HG03196 (cell line): Measurements from ENCODE around the gene ZSCAN20.
"Not testable (repeated sequence)": the region's sequence is repeated elsewhere in the genome, so short reads cannot be mapped to it uniquely, and the experiment has no call there.

Experiments
- ATAC-seq: cut with Tn5 transposase; IDR thresholded peaks from one replicate; pipeline ENCODE4 v1.9.1; 2021; ENCODE audit not compliant: unreplicated experiment

ZSCAN20 gene

DNA sequence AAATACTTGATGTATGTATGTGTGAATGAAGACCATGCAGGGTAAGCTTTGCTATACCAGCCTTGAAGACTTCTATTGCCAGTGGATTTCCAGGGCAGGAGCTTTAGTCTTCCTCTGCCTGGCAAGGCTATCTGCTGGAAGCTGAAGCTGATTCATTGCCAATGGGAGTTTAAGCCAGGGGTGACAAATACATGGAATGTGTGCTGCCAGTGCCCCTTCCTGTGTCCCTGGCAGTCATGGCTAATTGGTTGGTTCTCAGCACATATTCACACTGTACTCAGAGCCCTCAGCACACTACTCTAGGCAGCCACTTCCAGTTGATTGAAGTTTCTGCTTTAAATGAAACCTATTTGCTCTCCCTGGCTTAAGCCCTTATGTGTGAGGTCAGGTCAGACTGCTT, 1.5 kb downstream of the ZSCAN20 start:
- ATAC-seq = no peak

DNA sequence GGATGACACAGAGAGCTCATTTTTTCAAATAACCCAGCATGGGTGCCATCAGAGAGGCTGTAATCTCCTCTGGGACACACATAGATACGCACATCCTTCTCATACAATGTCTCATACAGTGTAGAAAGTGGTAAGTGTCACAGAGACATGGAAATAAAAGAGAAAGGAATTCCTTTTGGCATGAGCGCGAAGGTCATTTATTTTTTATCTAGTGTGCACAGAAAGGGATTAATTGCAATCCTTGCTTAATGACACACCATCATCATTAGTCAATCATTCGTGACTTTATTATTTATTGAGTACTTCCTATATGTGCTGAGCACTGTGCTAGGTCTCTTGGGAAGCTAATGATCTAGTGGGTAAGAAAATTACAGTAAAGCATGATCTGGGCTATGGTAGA, 5.0 kb downstream of the ZSCAN20 start:
- no peak for ATAC-seq

DNA sequence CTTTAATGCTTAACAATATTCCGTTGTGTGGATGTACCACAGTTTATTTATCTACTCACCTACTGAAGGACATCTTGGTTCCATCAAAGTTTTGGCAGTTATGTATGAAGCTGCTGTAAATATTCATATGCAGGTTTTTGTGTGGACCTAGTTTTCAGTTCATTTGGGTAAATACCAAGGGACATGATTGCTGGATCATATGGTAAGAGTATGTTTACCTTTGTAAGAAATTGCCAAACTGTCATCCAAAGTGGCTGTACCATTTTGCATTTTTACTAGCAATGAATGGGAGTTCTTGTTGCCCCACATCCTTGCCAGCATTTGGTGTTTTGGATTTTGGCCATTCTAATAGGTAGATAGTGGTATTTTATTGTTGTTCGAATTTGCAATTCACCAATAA, 10.0 kb downstream of the ZSCAN20 start:
- no peak for ATAC-seq

DNA sequence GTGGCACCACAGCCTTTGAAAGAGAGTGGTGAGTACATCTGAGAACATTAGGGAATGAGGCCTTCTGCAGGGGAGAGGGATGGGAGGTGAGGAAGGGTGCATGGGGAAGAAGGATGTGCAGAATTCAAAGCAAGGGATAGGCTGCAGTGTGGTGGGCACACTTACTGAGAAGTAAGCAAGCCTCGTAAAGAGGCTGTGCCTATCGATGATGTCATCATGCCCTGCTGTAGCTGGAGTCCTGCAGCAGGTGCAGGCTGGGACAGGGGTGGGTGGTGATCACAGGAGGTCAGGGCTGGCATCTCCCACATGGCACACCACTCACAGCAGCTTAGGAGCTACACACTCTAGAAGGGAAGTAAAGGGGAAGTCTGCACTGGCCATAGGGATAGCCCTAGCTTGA, 16.2 kb downstream of the ZSCAN20 start:
- no peak for ATAC-seq

DNA sequence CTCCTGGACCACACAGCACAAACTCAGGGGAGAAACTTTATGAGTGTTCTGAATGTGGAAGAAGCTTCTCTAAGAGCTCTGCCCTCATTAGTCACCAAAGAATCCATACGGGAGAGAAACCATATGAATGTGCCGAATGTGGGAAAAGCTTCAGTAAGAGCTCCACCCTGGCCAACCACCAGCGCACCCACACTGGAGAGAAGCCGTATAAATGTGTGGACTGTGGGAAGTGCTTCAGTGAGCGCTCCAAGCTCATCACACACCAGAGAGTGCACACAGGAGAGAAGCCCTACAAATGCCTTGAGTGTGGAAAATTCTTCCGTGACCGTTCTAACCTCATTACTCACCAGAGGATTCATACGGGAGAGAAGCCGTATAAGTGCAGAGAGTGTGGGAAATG, 22.5 kb downstream of the ZSCAN20 start:
- ATAC-seq = no peak

DNA sequence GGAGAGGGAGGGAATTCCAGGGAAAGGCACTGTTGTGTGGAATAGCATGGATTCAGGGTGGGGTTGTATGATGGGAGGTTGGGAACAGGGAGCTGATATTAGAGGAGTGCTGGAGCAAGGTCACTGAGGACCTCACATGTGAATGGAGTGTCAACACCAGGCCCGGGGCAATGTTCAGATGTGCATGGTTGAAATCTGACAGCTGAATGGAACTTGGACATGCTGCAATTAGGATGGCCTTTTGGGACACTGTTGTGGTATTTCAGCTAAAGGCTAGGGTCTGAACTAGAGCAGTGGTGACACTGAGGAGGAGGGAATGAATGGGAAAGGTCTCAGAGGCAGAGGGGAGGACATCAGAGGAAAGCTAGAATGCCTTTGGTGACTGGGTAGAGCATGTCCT, 25.0 kb downstream of the ZSCAN20 start:
- no peak for ATAC-seq

DNA sequence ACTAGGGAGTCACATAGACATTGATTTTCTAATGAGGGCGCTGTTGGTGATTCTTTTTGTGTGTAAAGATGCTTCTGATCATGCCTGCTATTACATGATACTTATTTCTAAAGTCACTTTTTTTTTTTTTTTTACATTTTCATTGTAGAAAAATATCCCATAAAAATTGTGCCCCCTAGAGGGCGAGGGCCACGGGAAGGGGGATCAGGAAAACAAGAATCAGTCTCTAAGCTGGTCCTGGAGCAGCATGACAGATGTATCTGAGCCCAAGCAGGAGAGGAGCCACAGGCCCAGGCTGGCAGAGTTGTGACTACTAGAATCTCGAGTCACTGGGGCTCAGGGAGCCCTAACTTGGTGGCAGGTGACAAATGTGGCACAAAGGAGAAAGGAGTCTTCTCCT, 28.1 kb downstream of the ZSCAN20 start:
- ATAC-seq = no peak

DNA sequence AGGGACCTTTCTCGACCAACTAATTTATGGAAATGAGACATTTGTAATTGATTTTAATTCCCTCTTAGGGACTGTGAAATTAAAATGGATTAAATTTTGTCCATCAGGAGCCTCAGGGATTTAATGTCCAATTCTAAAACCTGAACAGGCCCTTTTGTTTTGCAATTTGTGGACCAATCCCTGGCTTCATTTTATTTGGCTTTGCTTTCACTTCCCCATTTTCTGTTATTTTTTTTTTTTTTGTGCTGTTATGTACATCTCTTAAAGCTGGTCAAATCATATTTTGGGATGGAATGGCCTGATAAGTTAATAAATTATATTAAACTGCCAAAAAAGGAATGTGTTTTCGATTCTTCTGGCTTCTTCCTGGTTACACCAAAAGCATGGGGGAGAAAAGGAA, 28.9 kb downstream of the ZSCAN20 start:
- no peak for ATAC-seq

DNA sequence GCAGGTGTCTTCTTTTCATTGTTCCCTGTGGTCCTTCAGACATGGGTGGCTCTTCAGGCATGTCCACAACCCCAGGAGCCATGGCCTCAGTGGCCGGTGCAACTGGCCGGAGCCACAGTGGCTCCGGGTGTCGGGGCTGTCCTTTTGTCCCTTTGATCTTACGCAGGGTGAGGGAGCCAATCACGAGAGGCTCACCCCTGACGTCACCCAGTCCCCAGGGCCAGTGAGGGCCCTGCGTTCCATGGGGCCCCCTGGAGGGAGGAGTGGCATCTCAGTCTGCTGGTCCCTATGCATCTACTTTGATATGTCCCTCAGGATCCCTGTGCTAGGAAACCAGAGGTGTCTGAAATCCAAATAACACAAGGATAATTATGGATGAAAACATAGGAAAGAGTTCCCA, 29.3 kb downstream of the ZSCAN20 start:
- no peak for ATAC-seq

DNA sequence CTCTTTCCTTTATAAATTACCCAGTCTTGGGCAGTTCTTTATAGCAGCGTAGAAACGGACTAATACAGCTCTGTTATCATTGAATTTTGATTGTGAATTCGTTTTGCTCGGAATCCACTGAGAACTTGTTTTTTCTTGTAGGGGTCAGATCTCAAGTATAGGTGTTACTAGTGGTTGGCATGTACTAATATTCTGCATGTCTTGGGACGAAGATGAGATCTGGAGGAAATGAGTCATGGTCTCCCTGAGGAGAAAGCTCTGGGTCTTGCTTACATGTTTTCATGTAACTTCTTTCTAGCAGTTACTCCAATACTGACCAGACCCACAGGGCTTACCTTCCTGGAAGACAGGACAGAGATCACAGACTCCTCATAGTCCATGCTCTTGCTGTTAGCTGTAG, 30.3 kb downstream of the ZSCAN20 start:
- ATAC-seq = no peak

DNA sequence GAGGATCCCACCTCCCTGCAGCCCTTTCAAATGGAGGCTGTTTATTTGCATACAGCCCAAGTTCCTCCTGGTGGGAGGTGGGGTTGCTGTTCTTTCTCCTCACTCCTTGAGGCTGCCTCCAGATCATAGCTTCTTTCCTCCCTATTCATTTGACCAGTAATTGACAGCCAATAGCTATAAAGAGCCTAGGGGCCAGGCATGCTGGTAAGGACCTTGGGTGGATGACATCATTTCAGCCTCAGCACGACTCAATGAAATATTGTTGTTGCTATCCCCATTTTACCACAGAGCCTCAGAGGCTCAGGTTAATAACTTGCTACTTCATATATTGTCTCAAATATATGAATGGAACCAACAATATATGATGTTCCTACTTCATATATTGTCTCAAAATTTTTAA, 31.1 kb downstream of the ZSCAN20 start:
- no peak for ATAC-seq

DNA sequence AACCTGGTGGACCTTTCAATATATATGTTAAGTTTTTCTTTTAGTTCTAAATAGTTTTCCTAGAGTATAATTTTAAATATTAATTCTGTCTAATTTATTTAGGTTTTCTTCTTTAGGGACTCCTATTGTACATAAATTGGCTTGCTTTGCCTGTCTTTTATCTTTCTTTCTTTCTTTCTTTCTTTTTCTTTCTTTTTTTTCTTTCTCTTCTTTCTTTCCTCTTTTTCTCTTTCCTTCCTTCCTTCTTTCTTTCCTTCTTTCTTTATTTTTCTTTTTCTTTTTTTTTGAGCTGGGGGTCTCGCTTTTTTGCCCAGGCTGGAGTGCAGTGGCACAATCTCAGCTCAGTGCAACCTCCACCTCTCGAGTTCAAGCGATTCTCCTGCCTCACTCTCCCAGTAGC, 35.2 kb downstream of the ZSCAN20 start:
- no peak for ATAC-seq

DNA sequence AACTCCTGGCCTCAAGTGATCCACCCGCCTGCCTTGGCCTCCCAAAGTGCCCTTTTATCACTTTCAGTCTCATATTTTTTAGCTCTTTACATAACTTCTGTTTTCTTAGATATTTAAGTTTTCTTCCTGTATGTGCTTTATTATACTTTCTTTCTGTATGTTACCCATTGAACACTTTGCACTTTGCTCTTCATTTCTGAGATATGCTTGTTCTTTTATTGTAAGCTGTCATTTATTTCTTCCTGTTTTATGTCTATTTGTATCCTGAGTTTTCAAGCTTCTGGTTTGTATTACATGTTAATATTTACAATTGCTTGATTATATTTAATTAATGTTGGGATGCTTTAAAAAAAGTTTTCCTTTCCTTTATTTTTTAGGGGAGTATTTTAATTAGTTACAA, 35.7 kb downstream of the ZSCAN20 start:
- no peak for ATAC-seq

DNA sequence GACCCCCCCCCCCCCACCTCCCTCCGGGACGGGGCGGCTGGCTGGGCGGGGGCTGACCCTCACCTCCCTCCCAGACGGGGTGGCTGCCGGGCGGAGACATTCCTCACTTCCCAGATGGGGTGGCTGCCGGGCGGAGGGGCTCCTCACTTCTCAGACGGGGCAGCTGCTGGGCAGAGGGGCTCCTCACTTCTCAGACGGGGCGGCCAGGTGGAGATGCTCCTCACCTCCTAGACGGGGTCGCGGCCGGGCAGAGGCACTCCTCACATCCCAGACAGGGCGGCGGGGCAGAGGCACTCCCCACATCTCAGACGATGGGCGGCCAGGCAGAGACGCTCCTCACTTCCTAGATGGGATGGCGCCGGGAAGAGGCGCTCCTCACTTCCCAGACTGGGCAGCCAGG, 36.8 kb downstream of the ZSCAN20 start:
- not testable (repeated sequence) for ATAC-seq

DNA sequence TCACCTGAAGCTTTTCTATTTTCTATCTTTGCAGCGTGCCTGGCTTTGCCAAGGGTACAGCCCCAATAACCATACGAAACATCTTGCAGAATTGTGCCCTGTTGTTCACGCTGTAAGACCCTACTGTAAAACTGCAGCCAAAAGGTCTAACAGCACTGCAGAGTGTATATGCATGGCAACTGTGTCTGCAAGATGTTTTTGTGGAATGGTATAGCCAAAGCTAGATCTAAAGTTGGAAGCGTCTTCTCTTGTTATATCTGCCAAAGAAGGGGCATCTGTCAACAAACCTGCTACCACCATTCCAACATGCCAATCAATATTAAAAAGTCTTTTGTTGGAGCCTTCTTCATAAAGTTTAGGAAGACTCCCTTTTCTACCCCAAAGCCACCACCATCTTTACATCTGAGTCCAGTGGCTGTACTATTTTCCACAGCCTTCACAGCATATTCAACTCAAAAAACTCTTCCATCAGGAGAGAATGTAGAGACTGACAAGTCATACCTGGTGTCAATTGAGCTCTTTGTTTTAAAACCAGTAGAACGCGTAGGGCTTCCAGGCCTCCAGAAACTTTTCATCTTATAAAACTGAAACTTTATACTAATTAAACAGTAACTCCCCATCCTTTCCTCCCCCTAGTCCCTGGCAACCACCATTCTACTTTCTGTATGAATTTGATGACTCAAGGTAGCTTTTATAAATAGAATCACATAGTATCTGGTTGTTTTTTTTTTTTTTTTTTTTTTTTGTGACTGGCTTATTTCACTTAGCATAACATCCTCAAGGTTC, 40.0 kb downstream of the ZSCAN20 start:
- ATAC-seq = no peak

DNA sequence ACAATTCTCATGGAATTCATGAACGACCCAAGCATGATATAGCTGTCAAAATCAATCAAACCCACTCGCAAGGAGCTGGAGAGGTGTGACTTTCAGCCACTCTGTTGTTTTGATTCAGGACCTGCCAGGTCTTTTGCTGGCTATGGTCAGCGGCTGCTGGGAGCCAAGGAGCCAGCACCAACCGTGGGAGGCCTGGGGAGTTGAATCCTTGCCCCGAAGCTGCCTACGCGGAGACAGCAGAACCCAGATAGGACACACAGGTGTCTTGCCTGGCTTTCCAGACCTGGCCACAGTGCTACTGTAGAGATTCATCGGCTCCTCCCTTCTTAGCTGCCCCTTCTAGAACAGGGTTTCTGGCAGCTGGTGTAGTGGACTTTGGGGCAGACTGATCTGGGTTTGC, 42.7 kb downstream of the ZSCAN20 start:
- no peak for ATAC-seq

DNA sequence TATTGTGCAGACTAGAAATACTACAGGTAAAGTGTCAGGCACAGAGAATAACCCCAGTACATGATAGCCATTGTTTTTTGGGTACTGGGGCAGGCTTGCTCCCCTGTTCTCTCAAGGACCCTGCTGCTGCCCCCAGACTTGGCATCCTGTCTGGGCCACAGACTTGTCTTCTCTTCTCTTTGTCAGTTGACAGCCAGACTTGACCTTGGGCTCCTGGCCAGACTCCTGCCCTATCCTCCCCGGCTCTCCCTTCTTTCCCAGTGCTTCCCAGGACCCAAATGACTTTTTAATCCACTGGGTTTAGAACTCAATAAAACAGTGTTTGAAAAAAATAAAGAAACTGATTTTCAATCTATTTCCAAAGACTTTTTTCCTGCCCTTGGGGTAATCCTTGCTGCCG, 43.2 kb downstream of the ZSCAN20 start:
- ATAC-seq = no peak

DNA sequence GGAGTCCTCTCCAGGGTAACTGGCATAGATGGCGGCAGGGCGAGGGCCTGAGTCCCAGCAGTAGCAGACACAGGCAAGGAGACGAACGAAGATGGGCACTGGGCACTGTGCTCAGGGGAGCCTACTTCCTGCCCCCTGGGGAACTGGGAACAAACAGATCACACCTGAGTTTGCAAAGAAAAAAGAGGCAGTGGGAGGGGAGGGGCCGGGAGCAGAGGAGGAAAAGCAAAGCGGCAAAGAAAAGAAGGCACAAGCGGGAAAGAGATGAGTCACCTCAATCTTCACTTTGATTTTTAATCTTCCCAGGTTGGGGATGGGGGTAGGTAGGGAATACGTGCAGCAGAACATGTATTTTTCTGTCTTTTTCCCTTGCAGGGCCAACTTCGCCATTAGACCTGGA, 44.0 kb downstream of the ZSCAN20 start:
- ATAC-seq = no peak

DNA sequence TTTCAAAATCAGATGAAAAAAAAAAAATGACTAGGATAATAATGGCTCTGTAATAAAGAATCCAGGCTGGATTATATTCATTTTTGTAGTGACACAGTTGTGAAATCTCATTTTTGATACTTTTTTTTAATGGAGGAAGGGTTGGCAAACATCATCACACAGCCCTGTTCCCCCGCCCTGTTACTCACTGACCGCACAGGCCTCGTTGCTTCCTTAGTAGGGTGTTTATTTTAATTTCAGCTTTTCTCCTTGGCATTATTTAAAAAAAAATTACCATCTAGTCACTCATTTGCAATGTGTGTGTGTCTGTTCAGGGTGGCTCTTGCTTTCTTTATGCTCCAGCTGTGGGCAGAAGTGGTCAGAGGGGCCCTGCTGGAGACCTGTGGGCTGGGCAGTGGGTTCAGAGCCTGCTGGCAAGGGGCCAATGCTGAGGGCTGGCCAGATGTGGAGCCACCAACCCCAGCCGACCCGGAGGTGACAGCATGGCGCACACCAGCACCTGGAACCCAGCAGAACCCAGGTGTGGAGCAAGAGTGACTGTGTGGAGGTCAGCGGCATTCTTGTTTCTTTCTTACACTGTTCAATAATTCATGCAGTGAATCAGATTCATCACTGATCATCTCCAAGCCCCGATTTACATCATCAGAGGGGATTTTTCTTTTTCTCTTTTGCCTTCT, 44.6 kb downstream of the ZSCAN20 start:
- ATAC-seq = no peak

DNA sequence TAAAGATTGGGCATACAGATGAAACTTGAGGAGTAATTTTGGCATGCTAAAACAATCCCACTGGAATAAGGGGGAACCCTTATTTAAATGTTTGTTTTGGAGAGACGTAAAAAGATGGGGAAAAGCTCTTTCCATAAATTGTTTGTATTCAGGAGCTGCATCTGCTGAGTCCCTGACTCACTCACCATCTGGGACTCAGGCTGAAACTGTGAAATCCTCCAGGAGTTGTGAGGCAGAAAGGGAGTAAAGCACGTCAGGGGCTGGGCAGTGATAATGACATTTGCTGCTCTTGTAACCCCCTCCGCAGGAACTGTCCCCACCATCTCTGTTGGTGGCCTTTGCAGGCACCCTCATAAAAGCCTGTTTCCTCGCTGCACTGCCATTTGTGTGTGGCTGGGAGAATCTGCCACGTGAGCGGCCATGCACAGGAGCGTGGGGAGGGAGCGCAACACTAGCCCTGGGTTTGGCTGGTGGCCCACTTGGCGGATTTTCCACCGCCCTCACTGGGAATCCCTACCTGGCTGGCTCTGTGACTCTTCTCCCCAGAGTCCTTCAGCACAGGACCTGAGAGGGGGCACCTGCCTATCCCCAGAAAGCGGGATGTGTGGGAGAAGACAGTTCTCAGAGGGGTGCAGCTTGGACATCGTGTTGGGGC, 45.3 kb downstream of the ZSCAN20 start:
- ATAC-seq = no peak

DNA sequence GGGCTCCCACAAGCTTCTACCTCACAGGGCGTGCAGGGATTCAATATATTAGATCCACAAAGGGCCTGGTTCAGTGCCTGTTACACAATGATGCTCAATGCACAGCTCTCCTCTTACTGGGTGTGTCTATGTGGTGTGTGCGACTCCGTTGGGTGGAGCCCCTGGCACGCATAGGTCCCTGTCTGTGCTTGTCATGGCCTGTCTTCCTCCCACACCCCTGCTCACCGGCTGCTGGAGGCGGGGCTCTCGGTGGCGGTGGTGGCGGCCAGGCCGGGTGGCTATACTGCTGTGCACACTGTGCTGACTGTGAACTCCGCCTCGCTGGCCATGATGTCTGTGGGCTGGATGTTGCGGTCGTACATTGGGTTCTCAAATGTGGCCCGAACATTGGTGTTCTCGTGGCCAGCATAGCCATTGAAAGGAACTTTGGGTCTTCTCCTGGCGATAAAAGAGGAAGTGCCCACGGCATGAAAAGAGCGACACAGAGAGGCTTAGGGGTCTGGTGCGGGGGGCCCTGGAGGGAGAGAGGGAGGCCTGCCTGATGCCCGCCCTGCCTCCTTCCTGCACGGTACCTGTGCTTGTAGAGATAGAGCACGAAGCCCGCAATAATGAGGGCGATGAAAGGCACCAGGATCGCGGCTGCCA, 46.9 kb downstream of the ZSCAN20 start:
- no peak for ATAC-seq

DNA sequence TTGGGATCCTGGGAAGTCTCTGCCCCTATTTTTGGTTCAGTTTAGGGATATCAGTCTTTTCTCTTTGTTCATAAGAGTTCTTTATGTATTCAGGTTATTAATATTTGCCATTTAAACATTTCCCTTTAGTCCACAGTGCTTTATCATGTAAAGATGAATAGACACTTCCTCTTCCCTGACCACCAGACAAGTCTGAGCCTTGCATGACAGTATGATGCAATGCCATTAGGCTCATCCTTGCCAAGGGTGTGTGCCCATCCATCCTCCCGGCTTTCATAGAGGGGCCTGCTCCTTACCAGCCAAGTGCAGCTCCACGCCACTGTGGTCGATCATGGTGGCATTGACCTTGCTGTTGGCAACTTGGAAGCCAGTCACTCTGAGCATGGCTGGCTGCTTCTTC, 52.1 kb downstream of the ZSCAN20 start:
- ATAC-seq = no peak
